ENCODE data around the gene ADCY1.

ADCY1 gene

DNA sequence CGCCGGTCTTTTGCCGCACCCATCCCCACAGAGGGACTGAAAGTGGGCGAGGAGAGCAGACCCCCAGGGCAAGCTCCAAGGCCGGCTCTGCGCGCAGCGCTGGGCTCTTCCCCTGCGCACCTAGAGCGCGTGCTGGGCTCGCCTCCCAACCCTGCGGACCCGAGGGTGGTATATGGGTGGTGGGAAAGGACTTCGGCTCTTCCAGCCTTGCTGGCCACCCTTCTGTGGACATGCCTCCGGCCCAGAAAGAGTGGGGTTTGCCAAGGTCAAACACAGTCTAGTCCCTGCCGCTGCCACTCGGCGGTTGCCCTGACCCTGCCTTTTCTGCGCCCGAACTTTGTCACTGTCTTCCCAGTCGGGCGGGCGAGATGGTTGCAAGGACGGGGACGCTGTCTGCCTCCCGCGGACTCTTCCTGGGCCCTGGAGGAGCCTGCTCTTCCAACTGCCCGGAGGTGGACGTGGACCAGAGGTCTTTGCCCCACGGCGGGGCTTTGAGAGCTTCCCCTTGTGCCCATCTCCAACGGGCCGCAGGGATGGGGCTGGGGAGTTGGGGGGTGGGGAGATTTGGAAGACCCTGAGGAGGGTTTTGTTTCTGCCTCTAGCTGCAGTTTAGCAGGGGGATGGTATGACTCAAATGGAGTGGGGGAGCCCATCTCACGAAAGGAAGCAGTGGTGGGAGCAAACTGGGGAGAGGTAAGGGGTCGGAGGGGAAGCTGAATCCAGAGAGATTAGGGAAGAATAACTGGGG is 1.5 kb downstream of the ADCY1 start:
- DNase-seq (ENCODE audit: low read depth, low spot score): no peak
- no peak overlapping the region for H3K4me3 ChIP-seq (ENCODE audit: low read length)

DNA sequence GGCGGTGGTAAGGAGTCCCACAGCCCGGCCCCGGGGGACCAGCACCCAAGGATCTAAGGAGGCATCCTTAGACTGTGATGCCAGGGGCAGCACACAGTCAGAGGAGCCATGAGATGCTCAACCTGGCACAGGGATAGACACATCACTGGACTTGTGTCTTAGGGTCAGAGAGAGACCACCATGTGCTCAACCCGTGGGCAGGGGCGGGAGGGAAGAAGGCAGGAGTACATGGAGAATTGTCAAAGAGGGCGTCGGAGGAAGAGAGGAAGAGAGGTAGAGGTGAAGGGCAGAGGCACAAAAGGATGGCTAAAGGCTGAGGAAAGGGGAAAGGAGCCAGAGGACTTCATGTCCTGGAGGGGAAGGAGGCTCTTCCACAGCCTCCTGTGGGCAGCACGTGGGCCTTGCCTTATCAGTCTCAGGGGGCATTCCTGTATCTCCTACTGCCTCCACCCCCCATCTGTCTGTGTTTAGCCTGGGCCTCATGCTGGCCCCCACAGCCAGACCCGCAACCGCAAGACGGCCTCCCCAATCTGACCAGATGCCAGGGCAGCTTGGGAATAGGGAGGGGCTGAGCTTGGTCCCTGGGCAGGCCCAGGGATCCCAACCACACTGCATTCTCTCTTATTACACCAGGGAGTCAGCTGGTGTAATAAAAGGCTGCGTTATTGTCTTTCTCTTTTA is 2.2 kb downstream of the ADCY1 start:
- H3K4me3 ChIP-seq (ENCODE audit: low read length): no peak overlapping the region
- DNase-seq (ENCODE audit: low read depth, low spot score): no peak

DNA sequence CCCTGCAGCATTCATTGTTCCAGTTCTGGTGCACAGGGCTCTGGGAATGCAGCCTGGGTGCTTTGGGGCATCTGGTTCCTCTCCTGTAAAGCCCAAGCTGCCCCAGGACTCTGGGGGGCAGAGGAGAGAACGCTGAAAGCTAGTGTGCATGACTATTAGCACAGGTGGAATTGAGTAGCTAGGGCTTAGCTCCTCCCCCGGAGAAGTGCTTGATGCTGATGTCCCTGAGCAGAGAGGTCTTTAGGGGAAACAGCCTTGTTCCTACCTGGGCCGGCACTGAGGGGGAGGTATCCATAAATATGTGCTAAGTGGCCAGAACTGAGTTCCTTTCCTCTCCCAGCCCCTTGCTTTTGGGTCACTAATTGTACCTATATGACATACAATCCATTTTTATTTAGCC is 3.9 kb downstream of the ADCY1 start:
- DNase-seq (ENCODE audit: low read depth, low spot score): no peak
- no peak overlapping the region for H3K4me3 ChIP-seq (ENCODE audit: low read length)

DNA sequence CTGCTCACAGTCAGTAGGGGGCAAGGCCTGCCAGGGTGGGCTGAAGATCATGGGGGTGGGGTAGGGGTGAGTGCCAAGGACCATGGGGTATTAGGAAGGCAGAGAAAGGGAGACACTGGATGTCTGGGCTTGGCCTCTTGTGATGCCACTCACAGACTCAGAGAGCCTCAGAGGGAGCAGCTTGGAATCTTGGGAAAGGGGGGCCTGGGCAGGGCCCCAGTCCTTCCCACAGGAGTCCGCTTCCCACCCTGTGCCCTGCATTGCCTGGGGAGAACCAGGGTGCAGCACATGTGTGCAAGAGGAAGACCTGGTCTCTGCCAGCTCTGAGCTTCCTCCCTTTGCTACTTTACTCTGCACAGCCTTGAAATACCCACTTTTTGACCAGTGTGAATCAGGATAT is 4.3 kb downstream of the ADCY1 start:
- H3K4me3 ChIP-seq (ENCODE audit: low read length): no peak overlapping the region
- no peak for DNase-seq (ENCODE audit: low read depth, low spot score)

DNA sequence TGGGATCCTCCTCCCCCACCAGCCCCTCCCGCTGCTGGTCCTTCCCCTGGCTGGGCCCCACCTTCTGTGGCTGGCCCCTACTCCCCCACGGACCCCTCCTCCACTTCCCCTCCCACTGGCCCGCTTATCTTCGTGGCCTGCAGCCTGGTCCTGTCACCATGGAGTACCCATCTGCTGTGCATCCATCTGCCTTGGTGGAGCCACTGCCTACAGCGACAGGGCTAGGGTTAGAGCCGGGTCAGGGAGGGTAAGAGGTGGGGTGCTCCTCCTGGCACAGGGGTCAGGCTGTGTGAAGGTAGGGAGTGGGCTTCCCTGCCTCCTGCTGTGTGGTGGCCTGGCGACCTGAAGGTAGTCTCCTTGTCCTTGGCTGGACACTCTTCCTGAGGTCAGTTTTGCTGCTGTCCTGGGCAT is 5.2 kb downstream of the ADCY1 start:
- H3K4me3 ChIP-seq (ENCODE audit: low read length): no peak overlapping the region
- DNase-seq (ENCODE audit: low read depth, low spot score): no peak

DNA sequence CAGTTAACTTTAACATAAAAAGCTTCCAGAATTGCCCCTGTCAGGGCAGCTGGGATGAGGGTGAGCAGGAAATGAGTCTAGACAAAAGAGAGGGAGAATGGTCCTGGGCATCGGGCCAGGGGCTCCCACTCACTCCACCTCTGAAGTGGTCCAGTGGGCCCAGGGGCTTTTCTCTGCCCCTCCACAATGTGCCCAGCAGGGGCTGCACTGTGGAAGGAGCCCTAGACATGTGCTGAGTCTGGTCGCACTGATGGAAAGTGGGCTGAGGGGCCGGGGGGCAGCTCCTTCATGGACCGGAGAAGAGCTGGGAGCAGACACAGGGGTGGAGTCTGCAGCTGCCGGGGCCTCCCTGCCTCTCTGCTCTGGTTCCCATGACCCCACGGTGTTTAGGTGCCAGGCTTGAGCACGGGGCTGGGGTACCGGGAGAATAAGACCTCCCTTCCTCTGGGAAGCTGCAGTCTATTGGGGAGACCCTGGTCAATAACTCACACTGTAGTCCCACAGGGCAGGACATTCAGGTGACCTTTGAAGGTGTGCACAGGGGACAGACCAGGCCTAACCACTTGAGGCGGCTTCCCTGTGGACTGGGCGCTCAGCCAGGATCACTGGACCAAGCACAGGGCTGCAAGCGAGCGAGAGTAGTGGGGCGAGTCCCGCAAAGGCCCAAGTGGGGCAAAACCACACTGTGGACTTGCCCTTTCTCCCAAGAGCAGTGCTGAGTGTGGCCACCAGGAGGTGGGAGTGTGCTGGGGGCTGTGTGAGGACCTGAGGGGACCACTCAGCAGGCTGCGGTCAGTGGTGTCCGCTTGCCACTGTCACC is 6.1 kb downstream of the ADCY1 start:
- no peak overlapping the region for H3K4me3 ChIP-seq (ENCODE audit: low read length)
- no peak for DNase-seq (ENCODE audit: low read depth, low spot score)

DNA sequence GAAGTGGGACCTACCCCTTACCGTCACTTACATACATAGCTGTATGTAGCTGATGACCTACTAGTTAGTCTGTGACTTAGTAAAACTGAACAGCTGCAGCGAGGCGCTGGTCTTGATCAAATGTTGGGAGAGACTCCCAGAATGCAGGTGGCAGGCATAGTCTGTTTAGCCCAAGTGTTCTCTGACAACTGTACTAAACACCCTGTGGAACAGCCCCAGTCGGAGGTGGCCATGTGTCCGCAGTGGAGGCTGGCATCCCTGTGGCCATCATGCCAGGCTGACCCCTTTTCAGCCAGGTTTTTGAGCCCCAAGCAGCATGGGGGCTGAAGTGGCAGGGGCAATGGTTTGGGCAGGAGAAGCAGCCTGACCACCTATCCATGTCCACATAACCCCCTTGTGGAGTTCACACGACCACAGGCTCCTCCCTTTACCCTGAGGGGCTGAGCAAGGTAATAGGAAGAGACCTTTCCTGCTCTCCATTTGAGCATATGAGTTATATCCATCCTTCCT is 7.2 kb downstream of the ADCY1 start:
- H3K4me3 ChIP-seq (ENCODE audit: low read length): no peak overlapping the region
- no peak for DNase-seq (ENCODE audit: low read depth, low spot score)

DNA sequence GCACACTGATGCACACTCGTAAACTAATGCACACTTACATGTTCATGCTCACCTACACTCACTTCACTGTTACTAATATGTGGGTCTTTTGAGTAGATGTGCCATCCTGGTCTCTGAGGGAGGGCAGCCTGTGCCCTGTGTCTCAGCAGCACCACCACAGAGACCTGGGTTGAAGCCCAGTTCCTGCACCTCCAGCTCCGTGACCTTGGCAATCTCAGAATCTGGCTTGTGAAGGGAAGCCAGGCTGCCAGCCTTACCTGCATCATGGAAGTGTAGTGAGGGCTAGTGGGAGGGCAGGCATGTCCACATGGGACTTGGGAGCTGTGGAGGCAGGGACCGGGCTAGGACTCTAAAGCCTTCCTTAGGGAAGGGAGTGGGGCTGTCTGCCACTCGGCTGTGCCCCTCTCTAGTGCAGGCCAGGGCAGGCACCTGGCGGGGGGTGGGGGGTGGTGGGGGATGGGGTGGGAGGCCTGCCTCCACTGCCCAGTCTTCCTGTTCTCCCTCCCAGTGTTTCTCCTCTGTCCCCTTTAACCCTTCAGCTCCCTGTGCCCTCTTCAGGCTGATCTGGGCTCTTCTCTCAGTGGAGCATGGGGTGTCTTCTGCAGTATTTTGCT is 8.1 kb downstream of the ADCY1 start:
- no peak for DNase-seq (ENCODE audit: low read depth, low spot score)
- H3K4me3 ChIP-seq (ENCODE audit: low read length): no peak overlapping the region

DNA sequence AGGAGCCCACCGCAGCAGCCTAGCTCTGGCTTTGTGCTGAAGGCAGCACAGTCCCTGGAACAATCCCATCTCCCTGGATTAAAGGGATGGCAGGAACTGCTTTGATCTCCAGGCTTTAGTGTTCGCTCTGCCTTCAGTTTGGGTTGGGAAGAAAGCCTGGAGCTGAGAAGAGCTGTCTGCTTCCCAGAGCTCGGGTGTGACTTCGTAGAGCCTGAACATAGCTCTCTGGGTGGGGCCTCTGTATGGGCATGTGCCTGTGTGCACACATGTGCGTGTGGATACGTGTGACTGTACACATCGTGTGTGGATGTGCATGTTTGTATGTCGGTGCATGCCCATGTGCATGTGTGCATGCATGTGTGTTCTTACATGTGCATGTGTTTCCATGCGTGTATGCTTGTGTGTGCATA is 8.7 kb downstream of the ADCY1 start:
- no peak overlapping the region for H3K4me3 ChIP-seq (ENCODE audit: low read length)

DNA sequence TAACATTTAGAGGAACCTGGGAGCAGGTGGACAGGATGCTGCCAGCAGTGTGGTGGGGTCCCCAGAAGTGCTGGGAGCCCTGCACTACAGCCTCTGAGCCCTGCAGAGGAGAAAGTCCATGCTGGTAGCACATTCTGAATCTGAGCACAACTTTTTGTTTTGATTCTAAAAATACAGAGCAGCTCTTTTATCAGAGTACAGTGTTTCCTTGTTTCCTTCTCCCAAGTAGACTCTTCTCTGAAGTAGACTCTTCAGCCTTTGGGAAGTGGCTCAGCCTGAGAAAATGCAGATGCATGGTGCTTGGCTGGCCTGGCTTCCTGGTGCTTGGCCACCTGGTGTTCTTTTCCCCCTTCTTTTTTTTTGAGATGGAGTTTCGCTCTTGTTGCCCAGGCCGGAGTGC is 9.1 kb downstream of the ADCY1 start:
- H3K4me3 ChIP-seq (ENCODE audit: low read length): no peak overlapping the region
- DNase-seq (ENCODE audit: low read depth, low spot score): no peak

More for the DNA sequence above, 8.7 kb downstream of the ADCY1 start:
- DNase-seq (ENCODE audit: low read depth, low spot score): no peak

DNA sequence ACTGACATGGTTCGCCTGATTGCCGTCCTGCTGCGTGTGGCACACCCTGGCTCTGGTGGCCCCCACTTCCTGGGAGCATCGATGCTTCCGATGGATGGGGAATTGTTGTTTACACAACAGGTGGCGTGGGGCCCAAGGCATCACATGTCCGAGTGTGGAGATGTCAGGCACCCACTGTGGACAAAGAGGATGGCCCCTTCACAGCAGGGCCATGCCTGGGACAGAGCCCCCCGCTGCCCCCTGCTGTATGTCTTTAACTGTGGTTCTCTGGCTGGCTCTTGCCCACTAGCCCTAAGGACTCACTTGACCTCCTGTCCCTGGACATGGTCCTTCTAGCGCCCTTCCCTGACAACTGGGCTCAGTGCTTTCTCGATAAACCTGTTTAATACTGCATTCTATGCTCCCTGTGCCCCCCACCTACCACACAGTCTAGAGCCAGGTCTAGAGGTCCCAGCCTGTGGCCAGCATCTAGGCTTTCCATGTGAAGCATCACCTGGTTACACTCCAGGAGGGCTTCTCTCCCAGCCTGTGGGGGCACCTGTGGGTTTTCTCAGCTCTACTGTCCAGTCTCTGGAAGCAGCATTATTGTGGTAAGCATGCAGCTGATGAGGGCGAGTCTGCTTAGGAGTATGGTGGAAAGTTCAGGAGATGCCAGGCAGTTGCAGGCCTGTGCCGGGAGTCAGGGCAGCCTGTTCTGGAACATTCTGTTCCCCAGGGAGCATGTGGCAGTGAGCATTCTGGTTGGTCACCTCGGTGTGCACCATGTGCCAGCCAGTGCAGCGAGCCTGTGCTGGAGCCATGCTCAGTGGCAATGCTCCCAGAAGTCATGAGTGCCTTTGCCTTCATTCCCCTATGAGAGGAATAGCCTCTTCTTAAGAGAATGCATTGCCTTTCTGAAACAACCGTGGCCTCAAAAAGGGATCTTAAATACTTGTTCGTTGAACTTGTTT is 10.4 kb downstream of the ADCY1 start:
- H3K4me3 ChIP-seq (ENCODE audit: low read length): no peak overlapping the region
- DNase-seq (ENCODE audit: low read depth, low spot score): no peak

DNA sequence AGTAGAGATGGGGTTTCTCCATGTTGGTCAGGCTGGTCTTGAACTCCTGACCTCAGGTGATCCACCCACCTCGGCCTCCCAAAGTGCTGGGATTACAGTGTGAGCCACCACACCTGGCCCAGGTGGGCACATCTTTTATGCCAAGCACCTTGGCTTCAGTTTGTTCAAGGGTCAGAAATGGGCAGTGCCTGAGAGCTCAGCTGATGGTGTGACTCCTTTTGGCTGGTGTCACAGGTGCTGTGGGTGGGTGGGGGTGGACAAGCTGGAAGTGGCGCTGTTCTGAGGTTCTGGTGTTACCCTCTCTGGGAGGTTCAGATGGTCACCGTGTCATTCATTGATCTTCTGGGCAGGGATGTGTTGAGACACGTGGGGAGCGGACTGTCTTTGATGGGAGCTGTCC is 11.5 kb downstream of the ADCY1 start:
- H3K4me3 ChIP-seq (ENCODE audit: low read length): no peak overlapping the region
- no peak for DNase-seq (ENCODE audit: low read depth, low spot score)

DNA sequence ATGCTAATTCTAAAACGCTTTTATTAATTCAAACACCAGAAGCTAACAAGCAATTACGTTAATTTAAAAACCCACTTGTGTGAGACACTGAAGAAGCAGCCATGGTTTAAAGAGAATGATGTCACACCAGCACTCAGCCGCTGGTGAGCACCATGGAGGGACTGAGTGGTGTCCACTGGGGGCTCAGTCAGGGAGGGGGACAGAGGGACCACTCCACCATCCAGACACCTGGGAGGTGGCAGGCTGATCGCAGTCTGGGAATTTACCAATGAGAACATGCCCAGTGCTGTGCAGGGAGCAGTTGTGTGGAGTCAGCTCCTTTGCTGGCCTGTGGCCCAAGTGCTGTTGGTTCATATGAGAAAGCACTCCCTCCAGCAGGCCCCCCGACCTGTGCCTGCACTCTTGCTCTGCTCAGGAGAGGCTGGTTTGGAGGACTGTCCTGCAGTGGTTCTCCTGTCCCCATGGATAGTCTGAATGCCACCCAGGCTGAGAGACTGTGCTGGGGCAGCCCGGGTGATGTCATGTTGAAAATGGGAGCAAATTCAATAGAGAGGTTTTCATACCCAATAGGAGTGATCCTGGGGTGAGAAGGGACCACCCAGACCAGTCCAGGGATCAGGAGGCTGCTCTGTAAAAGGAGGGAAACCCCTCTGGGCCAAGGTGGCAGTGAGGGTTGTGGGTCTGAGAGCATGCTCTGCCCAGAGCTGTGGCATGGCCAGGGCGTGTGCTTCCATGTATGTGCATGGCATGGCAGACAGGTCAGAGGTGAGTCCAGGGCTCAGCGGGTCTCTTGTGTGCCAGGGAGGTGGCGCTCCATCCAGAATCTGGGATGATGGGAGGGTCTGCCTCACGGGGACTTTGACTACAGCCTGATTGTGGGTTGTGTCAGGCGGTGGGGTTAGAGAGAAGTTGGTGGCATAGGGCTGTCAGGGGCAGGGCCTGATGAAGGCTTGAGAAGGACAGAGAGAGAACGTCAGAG is 12.7 kb downstream of the ADCY1 start:
- H3K4me3 ChIP-seq (ENCODE audit: low read length): no peak overlapping the region
- no peak for DNase-seq (ENCODE audit: low read depth, low spot score)

DNA sequence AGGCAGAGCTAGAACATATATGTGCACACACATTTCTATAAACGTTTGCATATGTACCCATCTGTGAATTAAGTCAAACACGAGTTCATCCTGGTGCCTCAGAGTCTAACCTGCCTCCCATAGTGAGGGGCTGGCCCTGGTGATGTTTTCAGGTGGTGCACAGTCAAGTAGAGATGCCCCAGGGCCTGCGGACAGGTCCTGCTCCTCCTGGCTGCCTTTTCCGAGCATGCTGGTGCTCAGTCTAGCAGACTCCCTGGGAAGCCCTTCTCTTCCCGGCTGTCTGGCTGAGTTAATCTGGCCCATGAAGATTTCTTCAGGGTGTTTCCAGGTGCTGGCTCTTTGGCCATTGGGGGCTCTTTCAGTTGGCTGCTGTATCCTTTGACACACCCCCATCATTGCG is 14.3 kb downstream of the ADCY1 start:
- H3K4me3 ChIP-seq (ENCODE audit: low read length): no peak overlapping the region
- DNase-seq (ENCODE audit: low read depth, low spot score): no peak

DNA sequence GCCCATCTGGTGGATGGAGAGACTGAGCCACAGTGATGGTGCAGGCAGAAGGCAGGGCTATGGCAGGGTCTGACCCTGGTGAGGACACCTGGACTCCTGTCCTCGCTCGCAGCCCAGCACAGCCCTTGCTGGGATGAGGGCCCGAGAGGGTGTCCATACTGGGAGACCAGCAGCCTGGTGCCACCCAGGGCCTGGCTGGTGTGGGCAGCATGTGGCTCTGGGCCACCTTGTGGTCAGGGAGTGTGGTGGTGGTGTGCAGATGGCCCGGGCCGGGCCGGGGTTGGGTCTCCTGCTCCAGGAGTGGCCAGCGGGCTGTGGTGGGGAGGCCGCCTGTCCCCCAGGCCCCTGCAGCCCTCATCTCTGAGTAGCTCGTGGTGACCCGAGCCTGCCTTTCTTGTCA is 14.9 kb downstream of the ADCY1 start:
- no peak for DNase-seq (ENCODE audit: low read depth, low spot score)

DNA sequence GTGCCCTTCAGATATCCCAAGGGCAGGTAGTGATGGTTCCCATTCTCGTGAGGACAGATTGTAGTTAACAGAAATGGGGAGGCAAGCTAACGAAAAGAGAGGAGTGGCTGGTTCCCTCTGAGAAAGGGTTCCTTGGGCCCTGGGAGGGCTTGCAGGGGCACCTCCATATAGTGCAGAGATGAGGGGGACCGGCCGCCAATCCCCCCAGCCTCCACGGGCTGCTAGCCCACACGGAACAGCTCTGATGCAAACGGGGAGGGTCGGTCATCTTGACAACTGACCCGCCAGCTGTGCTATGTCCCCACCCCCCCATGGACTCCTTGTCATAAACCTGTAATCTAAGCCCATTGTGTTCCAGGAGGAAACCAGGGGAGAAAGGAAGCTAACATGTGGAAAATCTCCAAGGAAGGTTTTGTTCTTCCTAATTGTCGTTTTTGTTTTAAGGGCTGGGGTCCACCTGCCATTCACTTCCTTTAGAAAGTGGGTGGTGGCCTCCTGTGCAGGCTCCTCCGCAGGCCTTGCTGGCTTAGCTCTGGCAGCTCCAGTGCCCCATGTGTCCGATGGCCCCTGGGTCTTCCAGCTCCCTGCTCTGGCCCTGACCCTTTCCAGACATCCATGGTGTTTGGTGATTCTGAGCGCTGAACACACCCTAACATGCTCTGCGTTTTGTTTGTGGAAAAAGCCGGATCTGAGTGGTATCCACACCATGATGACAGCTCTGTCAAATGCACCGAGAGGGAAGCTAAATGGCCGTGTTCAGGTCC is 15.9 kb downstream of the ADCY1 start:
- DNase-seq (ENCODE audit: low read depth, low spot score): no peak
- no peak overlapping the region for H3K4me3 ChIP-seq (ENCODE audit: low read length)

More for the DNA sequence above, 14.9 kb downstream of the ADCY1 start:
- H3K4me3 ChIP-seq (ENCODE audit: low read length): no peak overlapping the region

DNA sequence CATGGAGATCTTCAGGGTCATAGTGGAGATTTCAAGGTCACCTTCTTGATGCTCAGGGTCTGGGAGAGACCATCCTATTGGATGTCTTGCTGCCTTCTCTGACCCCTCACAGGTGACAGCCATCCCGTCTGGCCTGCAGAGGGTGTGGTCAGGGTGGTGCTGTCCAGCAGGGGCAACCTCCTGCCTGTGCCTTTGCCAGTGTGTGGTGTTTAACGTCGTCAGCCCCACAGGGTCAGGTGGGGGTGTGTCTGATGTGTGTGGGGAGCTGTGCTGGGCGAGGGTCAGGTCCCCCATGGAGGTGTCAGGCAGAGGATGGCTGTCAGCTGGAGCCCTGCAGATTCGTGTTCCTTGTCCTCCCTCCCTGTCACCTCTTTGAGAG is 16.5 kb downstream of the ADCY1 start:
- DNase-seq (ENCODE audit: low read depth, low spot score): no peak
- no peak overlapping the region for H3K4me3 ChIP-seq (ENCODE audit: low read length)
